Stimulated activated CD4-positive, alpha-beta T cell treated with anti-CD3 and anti-CD28 coated beads, Interleukin-2, amount 100 ng/mL, for 24 hours (primary cell): ENCODE results near the gene TXNRD2.

Source experiments
- DNase-seq, 2 donors: peaks; one replicate each; pipeline ENCODE4 v3.0.0-alpha.2; 2020

The TXNRD2 gene

GRCh38 chr22:19854778-19855503 lies 86.7 kb downstream of the TXNRD2 start, which contains the start of the genes GNB1L and RTL10:
Gene GNB1L, minus strand, starts transcription at chr22:19854874. Its CDS starts 33,519 bp downstream, at chr22:19821355.
Gene RTL10, minus strand, starts transcription at chr22:19854874. Its CDS starts 2,613 bp downstream, at chr22:19852261.
- DNase-seq = peak; percentile 95 to 97

GRCh38 chr22:19853879-19854777 lies 87.5 kb downstream of the TXNRD2 start:
- DNase-seq = peak in 1 of 2 donors; percentile 39

- DNase-seq = no peak
Observed at GRCh38 chr22:19853058-19853878, 88.3 kb downstream of the TXNRD2 start.

GRCh38 chr22:19852177-19852781 lies 89.3 kb downstream of the TXNRD2 start:
- no peak for DNase-seq

GRCh38 chr22:19851291-19852176 lies 90.1 kb downstream of the TXNRD2 start:
- no peak for DNase-seq

GRCh38 chr22:19850763-19851109 lies 90.9 kb downstream of the TXNRD2 start:
- no peak for DNase-seq

- no peak for DNase-seq
Observed at GRCh38 chr22:19849835-19850762, 91.5 kb downstream of the TXNRD2 start.

- no peak for DNase-seq
Observed at GRCh38 chr22:19848298-19849224, 93.1 kb downstream of the TXNRD2 start.

- DNase-seq = no peak
Observed at GRCh38 chr22:19847345-19847632, 94.3 kb downstream of the TXNRD2 start.

GRCh38 chr22:19846620-19847344 lies 94.8 kb downstream of the TXNRD2 start:
- DNase-seq = no peak

GRCh38 chr22:19845054-19845722 lies 96.4 kb downstream of the TXNRD2 start:
- no peak for DNase-seq

GRCh38 chr22:19844377-19845053 lies 97.1 kb downstream of the TXNRD2 start:
- no peak for DNase-seq

GRCh38 chr22:19843857-19844376 lies 97.7 kb downstream of the TXNRD2 start:
- DNase-seq = no peak

- no peak for DNase-seq
Observed at GRCh38 chr22:19843107-19843856, 98.3 kb downstream of the TXNRD2 start.

GRCh38 chr22:19842393-19843106 lies 99.1 kb downstream of the TXNRD2 start:
- DNase-seq = no peak
